ENCODE results near the gene TCP11. TPM values are rescaled to one million over a fixed set of nuclear protein-coding genes. Genes with fewer than 3 reads are reported as not detected.
A peak's percentile ranks its signal among the peaks of the same experiment; 100 is the strongest.

Gene TCP11
- polyA plus RNA-seq (2013, experiment 1 of 2) = 0.47 TPM
- polyA plus RNA-seq (2013, experiment 2 of 2) = 0.40 TPM

DNA sequence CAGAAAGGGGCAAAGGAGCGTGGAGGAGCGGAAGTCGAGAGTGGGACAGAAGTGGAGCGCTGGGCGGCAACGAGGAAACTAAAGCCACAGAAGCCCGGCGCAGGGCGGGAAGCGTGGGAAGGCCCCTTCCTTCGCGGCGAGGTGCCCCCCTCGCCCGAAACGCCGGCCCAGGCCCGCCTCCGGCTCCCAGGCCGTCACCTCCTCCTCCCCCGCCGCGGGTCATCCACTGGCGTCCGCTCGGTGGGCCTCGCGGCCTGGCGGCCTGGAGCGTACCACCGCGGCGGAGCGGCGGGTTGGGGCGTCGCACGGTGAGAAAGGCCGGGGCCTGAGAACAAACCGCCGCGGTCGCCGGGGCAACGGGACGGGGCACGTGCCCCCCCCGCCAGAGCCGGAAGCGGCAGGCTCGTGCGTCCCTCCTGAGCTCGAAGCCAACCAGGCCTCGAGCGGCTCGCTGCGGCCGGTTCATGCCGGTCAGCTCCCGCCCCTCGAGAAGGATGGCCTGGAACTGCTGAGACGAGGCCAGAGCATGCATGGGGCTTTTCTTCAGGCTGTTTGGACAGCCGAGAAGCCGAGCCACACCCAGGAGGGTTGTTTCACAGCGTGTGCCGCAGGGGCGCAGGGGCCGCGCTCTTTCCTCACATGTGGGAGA is at the start of gene TCP11:
Gene TCP11 (minus strand): TSS at position 333 of the 649 bp plus-strand sequence. CDS start 469 bp downstream, outside the sequence.
- peak within 1 kb of the TSS; percentile 50 for H3K9ac ChIP-seq (ENCODE audit: low read depth, low read length, poor library complexity)
- peak within 1 kb of the TSS; percentile 84 for H2BK12ac ChIP-seq (ENCODE audit: low read length)
- H3K23ac ChIP-seq (ENCODE audit: low read depth, low read length, poor library complexity) = no peak within 1 kb of the TSS
- H3K18ac ChIP-seq (ENCODE audit: low read length) = peak within 1 kb of the TSS; percentile 87
- WGBS, 2 donors (ENCODE audit: extremely low coverage in 2 of 2, insufficient read length in 2 of 2, insufficient replicate concordance in 1 of 2) = no CpG with 5 or more reads among the region's 69 CpGs
- H2AK5ac ChIP-seq (ENCODE audit: low read depth, low read length) = peak within 1 kb of the TSS; percentile 90
- no peak within 1 kb of the TSS for H4K8ac ChIP-seq (ENCODE audit: low read depth, low read length)
- no peak for DNase-seq (ENCODE audit: low spot score)
- H3K27me3 ChIP-seq (ENCODE audit: control insufficient read depth in 3 of 3, insufficient read depth in 3 of 3, low read depth in 1 of 3, low read length in 3 of 3) = peaks cover 0 to 2% (median 0%) of the 10 kb centered on the region in 3 experiments
- H2AFZ ChIP-seq (ENCODE audit: low read length) = peak within 1 kb of the TSS; percentile 81
- peak within 1 kb of the TSS; percentile 1 for H3K14ac ChIP-seq (ENCODE audit: low read length)
- no peaks in the 10 kb centered on the region for H3K79me1 ChIP-seq (ENCODE audit: low read depth, low read length)
- H3K4me3 ChIP-seq (ENCODE audit: low read length in 2 of 2) = no peak within 1 kb of the TSS
- H3K9me3 ChIP-seq (replicated peaks in 1 of 2; ENCODE audit: control insufficient read depth in 2 of 2, insufficient read depth in 1 of 2, low read depth in 1 of 2, low read length in 2 of 2) = peaks cover 0 to 3% of the 10 kb centered on the region in 2 donors
- no peak within 1 kb of the TSS for H3K27ac ChIP-seq (replicated peaks; ENCODE audit: low read length)
- peak within 1 kb of the TSS; percentile 5 for H2BK15ac ChIP-seq (ENCODE audit: low read length)
- no peak within 1 kb of the TSS for H4K91ac ChIP-seq (ENCODE audit: low read depth, low read length, poor library complexity)
- H3K4ac ChIP-seq (ENCODE audit: low read length) = peak within 1 kb of the TSS; percentile 66
- no peaks in the 10 kb centered on the region for H3K36me3 ChIP-seq (replicated peaks in 1 of 2; ENCODE audit: control insufficient read depth in 2 of 2, insufficient read depth in 2 of 2, low read length in 2 of 2)
- H2BK5ac ChIP-seq (ENCODE audit: low read length) = peak within 1 kb of the TSS; percentile 11
- peaks cover 5 to 9% of the 10 kb centered on the region in 2 donors for H3K4me1 ChIP-seq (ENCODE audit: control insufficient read depth in 2 of 2, insufficient read depth in 1 of 2, low read depth in 1 of 2, low read length in 2 of 2)
- H3K4me2 ChIP-seq (ENCODE audit: insufficient read depth, low read length, poor library complexity, severe bottlenecking) = no peak within 1 kb of the TSS
- peak within 1 kb of the TSS; percentile 72 for H2BK120ac ChIP-seq (ENCODE audit: low read depth, low read length)

- no peak overlapping the region for H2BK5ac ChIP-seq (ENCODE audit: low read length)
- H2AK5ac ChIP-seq (ENCODE audit: low read depth, low read length) = no peak overlapping the region
- no peak overlapping the region for H3K23ac ChIP-seq (ENCODE audit: low read depth, low read length, poor library complexity)
These were observed 49.2 kb upstream of the TCP11 start for GRCh38 chr6:35190306-35190705.

DNA sequence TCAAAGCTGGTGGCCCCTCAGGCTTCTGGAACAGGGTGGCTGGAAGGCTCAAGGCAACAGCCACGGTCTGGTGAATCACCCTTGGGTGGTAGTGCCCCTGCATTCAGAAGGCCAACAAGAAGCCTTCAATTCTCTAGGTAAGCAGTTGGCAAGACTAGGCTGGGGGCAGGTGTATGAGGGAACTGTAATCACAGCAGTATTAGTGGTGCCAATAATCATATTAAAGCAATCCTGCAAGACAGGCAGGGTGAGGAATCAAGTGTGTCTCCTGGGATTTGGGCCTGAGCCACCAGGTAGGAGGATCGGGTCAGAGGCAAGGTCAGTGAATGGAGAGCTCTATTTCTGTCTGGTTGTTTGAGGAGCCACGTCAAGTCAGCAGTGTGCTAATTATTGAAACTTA is 47.7 kb upstream of the TCP11 start:
- peak overlapping the region; percentile 25 for H2BK15ac ChIP-seq (ENCODE audit: low read length)
- no peak overlapping the region for H3K23ac ChIP-seq (ENCODE audit: low read depth, low read length, poor library complexity)
- H3K27me3 ChIP-seq (ENCODE audit: control insufficient read depth in 3 of 3, insufficient read depth in 3 of 3, low read depth in 1 of 3, low read length in 3 of 3) = peaks cover 0 to 10% (median 0%) of the 10 kb centered on the region in 3 experiments
- H2BK120ac ChIP-seq (ENCODE audit: low read depth, low read length) = no peak overlapping the region
- H3K4me1 ChIP-seq (ENCODE audit: control insufficient read depth in 2 of 2, insufficient read depth in 1 of 2, low read depth in 1 of 2, low read length in 2 of 2) = peaks cover 0 to 16% of the 10 kb centered on the region in 2 donors
- H3K4ac ChIP-seq (ENCODE audit: low read length) = no peak overlapping the region
- H3K18ac ChIP-seq (ENCODE audit: low read length) = no peak overlapping the region
- H3K14ac ChIP-seq (ENCODE audit: low read length) = no peak overlapping the region
- no peaks in the 10 kb centered on the region for H3K36me3 ChIP-seq (replicated peaks in 1 of 2; ENCODE audit: control insufficient read depth in 2 of 2, insufficient read depth in 2 of 2, low read length in 2 of 2)
- H3K4me2 ChIP-seq (ENCODE audit: insufficient read depth, low read length, poor library complexity, severe bottlenecking) = no peak overlapping the region
- H4K91ac ChIP-seq (ENCODE audit: low read depth, low read length, poor library complexity) = no peak overlapping the region
- WGBS, 2 donors (ENCODE audit: extremely low coverage in 2 of 2, insufficient read length in 2 of 2, insufficient replicate concordance in 1 of 2) = no CpG with 5 or more reads among the region's 3 CpGs
- no peak overlapping the region for H3K27ac ChIP-seq (replicated peaks; ENCODE audit: low read length)
- H4K8ac ChIP-seq (ENCODE audit: low read depth, low read length) = no peak overlapping the region
- H3K9me3 ChIP-seq (replicated peaks in 1 of 2; ENCODE audit: control insufficient read depth in 2 of 2, insufficient read depth in 1 of 2, low read depth in 1 of 2, low read length in 2 of 2) = peaks cover 0 to 6% of the 10 kb centered on the region in 2 donors
- no peak overlapping the region for H3K4me3 ChIP-seq (ENCODE audit: low read length in 2 of 2)
- H2AFZ ChIP-seq (ENCODE audit: low read length) = no peak overlapping the region
- H2BK5ac ChIP-seq (ENCODE audit: low read length) = no peak overlapping the region
- H2BK12ac ChIP-seq (ENCODE audit: low read length) = peak overlapping the region; percentile 32
- DNase-seq (ENCODE audit: low spot score) = no peak
- no peaks in the 10 kb centered on the region for H3K79me1 ChIP-seq (ENCODE audit: low read depth, low read length)
- H2AK5ac ChIP-seq (ENCODE audit: low read depth, low read length) = no peak overlapping the region
- H3K9ac ChIP-seq (ENCODE audit: low read depth, low read length, poor library complexity) = no peak overlapping the region

More at GRCh38 chr6:35190306-35190705, 49.2 kb upstream of the TCP11 start:
- no peak overlapping the region for H2AFZ ChIP-seq (ENCODE audit: low read length)
- H3K27me3 ChIP-seq (ENCODE audit: control insufficient read depth in 3 of 3, insufficient read depth in 3 of 3, low read depth in 1 of 3, low read length in 3 of 3) = peaks cover 0 to 10% (median 0%) of the 10 kb centered on the region in 3 experiments
- no peak overlapping the region for H3K4me3 ChIP-seq (ENCODE audit: low read length in 2 of 2)
- no peak overlapping the region for H4K8ac ChIP-seq (ENCODE audit: low read depth, low read length)
- no peak overlapping the region for H3K4ac ChIP-seq (ENCODE audit: low read length)
- no peak overlapping the region for H3K18ac ChIP-seq (ENCODE audit: low read length)
- no peaks in the 10 kb centered on the region for H3K36me3 ChIP-seq (replicated peaks in 1 of 2; ENCODE audit: control insufficient read depth in 2 of 2, insufficient read depth in 2 of 2, low read length in 2 of 2)
- H2BK120ac ChIP-seq (ENCODE audit: low read depth, low read length) = no peak overlapping the region
- no peak overlapping the region for H3K14ac ChIP-seq (ENCODE audit: low read length)
- peaks cover 0 to 6% of the 10 kb centered on the region in 2 donors for H3K9me3 ChIP-seq (replicated peaks in 1 of 2; ENCODE audit: control insufficient read depth in 2 of 2, insufficient read depth in 1 of 2, low read depth in 1 of 2, low read length in 2 of 2)
- H3K79me1 ChIP-seq (ENCODE audit: low read depth, low read length) = no peaks in the 10 kb centered on the region
- no peak overlapping the region for H2BK15ac ChIP-seq (ENCODE audit: low read length)
- no peak overlapping the region for H3K27ac ChIP-seq (replicated peaks; ENCODE audit: low read length)
- no peak overlapping the region for H2BK12ac ChIP-seq (ENCODE audit: low read length)
- H4K91ac ChIP-seq (ENCODE audit: low read depth, low read length, poor library complexity) = no peak overlapping the region
- DNase-seq (ENCODE audit: low spot score) = no peak
- no peak overlapping the region for H3K4me2 ChIP-seq (ENCODE audit: insufficient read depth, low read length, poor library complexity, severe bottlenecking)
- H3K4me1 ChIP-seq (ENCODE audit: control insufficient read depth in 2 of 2, insufficient read depth in 1 of 2, low read depth in 1 of 2, low read length in 2 of 2) = peaks cover 0 to 16% of the 10 kb centered on the region in 2 donors
- no peak overlapping the region for H3K9ac ChIP-seq (ENCODE audit: low read depth, low read length, poor library complexity)

DNA sequence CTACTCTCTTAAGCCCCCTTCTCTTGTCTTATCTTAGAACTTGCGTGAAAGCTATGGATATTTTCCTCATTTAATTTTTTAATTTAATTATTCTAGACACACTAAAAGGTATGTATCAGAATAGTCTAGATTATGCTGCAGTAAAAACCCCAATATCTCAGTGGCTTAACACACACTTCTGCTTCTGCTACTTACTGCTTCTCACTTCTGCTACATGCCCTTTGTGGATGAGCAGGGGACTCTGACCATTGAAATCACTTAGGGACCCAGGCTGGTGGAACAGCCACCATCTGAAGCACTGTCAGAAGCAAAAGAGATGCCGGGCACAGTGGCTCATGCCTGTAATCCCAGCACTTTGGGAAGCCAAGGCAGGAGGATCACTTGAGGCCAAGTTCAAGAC is 45.4 kb upstream of the TCP11 start:
- peaks cover 0 to 3% of the 10 kb centered on the region in 2 donors for H3K4me1 ChIP-seq (ENCODE audit: control insufficient read depth in 2 of 2, insufficient read depth in 1 of 2, low read depth in 1 of 2, low read length in 2 of 2)
- no peak overlapping the region for H3K4me3 ChIP-seq (ENCODE audit: low read length in 2 of 2)
- H3K14ac ChIP-seq (ENCODE audit: low read length) = no peak overlapping the region
- H4K8ac ChIP-seq (ENCODE audit: low read depth, low read length) = no peak overlapping the region
- H2AFZ ChIP-seq (ENCODE audit: low read length) = no peak overlapping the region
- peaks cover 0 to 8% (median 0%) of the 10 kb centered on the region in 3 experiments for H3K27me3 ChIP-seq (ENCODE audit: control insufficient read depth in 3 of 3, insufficient read depth in 3 of 3, low read depth in 1 of 3, low read length in 3 of 3)
- no peak overlapping the region for H2BK5ac ChIP-seq (ENCODE audit: low read length)
- no CpG with 5 or more reads among the region's 2 CpGs for WGBS, 2 donors (ENCODE audit: extremely low coverage in 2 of 2, insufficient read length in 2 of 2, insufficient replicate concordance in 1 of 2)
- no peak overlapping the region for H4K91ac ChIP-seq (ENCODE audit: low read depth, low read length, poor library complexity)
- no peak overlapping the region for H3K18ac ChIP-seq (ENCODE audit: low read length)
- H2AK5ac ChIP-seq (ENCODE audit: low read depth, low read length) = no peak overlapping the region
- no peak overlapping the region for H3K4me2 ChIP-seq (ENCODE audit: insufficient read depth, low read length, poor library complexity, severe bottlenecking)
- H2BK12ac ChIP-seq (ENCODE audit: low read length) = no peak overlapping the region
- no peak overlapping the region for H2BK120ac ChIP-seq (ENCODE audit: low read depth, low read length)
- H3K27ac ChIP-seq (replicated peaks; ENCODE audit: low read length) = no peak overlapping the region
- no peak for DNase-seq (ENCODE audit: low spot score)
- H3K9ac ChIP-seq (ENCODE audit: low read depth, low read length, poor library complexity) = no peak overlapping the region
- H2BK15ac ChIP-seq (ENCODE audit: low read length) = no peak overlapping the region
- no peaks in the 10 kb centered on the region for H3K36me3 ChIP-seq (replicated peaks in 1 of 2; ENCODE audit: control insufficient read depth in 2 of 2, insufficient read depth in 2 of 2, low read length in 2 of 2)
- peaks cover 0 to 6% of the 10 kb centered on the region in 2 donors for H3K9me3 ChIP-seq (replicated peaks in 1 of 2; ENCODE audit: control insufficient read depth in 2 of 2, insufficient read depth in 1 of 2, low read depth in 1 of 2, low read length in 2 of 2)
- H3K23ac ChIP-seq (ENCODE audit: low read depth, low read length, poor library complexity) = no peak overlapping the region
- H3K79me1 ChIP-seq (ENCODE audit: low read depth, low read length) = no peaks in the 10 kb centered on the region
- H3K4ac ChIP-seq (ENCODE audit: low read length) = no peak overlapping the region
